ENCODE results near the gene MAGED1. TPM values are rescaled to one million over a fixed set of nuclear protein-coding genes. Genes with fewer than 3 reads are reported as not detected.

MAGED1 gene
- total and polyA plus RNA-seq, 2 of the 8 experiments (the other 6 are each of a cell fraction or from before 2014, with no cell fraction given), result 91.0 to 91.1 TPM

DNA sequence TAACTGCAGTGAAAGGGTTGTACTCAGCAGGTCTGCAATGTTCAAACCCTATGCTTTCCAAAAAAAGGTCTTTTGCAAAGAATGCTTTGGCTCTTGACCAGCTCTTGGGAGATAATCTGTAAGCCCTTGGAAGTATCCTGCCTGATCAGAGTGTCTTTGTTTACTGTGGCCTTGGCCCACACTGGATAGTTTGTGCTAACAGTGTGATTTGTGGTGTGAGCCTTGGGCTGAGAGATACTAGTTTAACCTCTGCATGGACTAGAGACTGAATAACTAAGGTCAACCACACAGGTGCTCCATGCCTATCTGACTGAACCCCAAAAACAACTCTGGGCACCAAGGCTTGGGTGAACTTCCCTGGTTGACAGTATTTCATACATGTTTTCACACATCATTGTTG is 3.6 kb upstream of the MAGED1 start (continued):
- TF ChIP-seq, protein P1, sequence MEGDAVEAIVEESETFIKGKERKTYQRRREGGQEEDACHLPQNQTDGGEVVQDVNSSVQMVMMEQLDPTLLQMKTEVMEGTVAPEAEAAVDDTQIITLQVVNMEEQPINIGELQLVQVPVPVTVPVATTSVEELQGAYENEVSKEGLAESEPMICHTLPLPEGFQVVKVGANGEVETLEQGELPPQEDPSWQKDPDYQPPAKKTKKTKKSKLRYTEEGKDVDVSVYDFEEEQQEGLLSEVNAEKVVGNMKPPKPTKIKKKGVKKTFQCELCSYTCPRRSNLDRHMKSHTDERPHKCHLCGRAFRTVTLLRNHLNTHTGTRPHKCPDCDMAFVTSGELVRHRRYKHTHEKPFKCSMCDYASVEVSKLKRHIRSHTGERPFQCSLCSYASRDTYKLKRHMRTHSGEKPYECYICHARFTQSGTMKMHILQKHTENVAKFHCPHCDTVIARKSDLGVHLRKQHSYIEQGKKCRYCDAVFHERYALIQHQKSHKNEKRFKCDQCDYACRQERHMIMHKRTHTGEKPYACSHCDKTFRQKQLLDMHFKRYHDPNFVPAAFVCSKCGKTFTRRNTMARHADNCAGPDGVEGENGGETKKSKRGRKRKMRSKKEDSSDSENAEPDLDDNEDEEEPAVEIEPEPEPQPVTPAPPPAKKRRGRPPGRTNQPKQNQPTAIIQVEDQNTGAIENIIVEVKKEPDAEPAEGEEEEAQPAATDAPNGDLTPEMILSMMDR (IDR thresholded peaks at IDR 0.05; ENCODE audit: control extremely low read depth in 1 of 3, insufficient read depth in 1 of 3, low read depth in 1 of 3, low read length in 3 of 3), result no peak
- TF ChIP-seq CREB1 (IDR thresholded peaks at IDR 0.05) (no peak), NANOG (IDR thresholded peaks at IDR 0.05; ENCODE audit: insufficient read depth, low read depth, low read length, poor library complexity, severe bottlenecking) (no peak), SP4 (IDR thresholded peaks at IDR 0.05; ENCODE audit: low read length) (no peak), TAF1 (IDR thresholded peaks at IDR 0.05; ENCODE audit: low read depth, low read length) (no peak)
- TF ChIP-seq, protein P2, sequence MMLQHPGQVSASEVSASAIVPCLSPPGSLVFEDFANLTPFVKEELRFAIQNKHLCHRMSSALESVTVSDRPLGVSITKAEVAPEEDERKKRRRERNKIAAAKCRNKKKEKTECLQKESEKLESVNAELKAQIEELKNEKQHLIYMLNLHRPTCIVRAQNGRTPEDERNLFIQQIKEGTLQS (IDR thresholded peaks at IDR 0.05; ENCODE audit: insufficient read depth, low read depth, low read length), result no peak
- TF ChIP-seq, protein P3, sequence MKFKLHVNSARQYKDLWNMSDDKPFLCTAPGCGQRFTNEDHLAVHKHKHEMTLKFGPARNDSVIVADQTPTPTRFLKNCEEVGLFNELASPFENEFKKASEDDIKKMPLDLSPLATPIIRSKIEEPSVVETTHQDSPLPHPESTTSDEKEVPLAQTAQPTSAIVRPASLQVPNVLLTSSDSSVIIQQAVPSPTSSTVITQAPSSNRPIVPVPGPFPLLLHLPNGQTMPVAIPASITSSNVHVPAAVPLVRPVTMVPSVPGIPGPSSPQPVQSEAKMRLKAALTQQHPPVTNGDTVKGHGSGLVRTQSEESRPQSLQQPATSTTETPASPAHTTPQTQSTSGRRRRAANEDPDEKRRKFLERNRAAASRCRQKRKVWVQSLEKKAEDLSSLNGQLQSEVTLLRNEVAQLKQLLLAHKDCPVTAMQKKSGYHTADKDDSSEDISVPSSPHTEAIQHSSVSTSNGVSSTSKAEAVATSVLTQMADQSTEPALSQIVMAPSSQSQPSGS (IDR thresholded peaks at IDR 0.05; ENCODE audit: low read length), result no peak
- TF ChIP-seq, protein P4, sequence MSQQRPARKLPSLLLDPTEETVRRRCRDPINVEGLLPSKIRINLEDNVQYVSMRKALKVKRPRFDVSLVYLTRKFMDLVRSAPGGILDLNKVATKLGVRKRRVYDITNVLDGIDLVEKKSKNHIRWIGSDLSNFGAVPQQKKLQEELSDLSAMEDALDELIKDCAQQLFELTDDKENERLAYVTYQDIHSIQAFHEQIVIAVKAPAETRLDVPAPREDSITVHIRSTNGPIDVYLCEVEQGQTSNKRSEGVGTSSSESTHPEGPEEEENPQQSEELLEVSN (IDR thresholded peaks at IDR 0.05), result no peak

Data from H1 (cell line).